Measurements from ENCODE around the gene RBSN. TPM values are rescaled to one million over a fixed set of nuclear protein-coding genes. Genes with fewer than 3 reads are reported as not detected.

Gene RBSN
- total RNA-seq, 1 donor from 2014 or later = 30.3 TPM

GRCh38 chr3:15102836-15103235 lies 3.9 kb upstream of the RBSN start:
- Histone ChIP-seq H3K36me3 (ENCODE audit: control insufficient read depth in 3 of 3, insufficient read depth in 3 of 3, low read length in 3 of 3) (no peaks in the 10 kb centered on the region), H3K9ac (ENCODE audit: low read depth in 1 of 3, low read length in 3 of 3) (peak overlapping the region in 2 of 3 donors; percentile 60 to 66), H3K27me3 (ENCODE audit: control insufficient read depth in 3 of 3, insufficient read depth in 3 of 3, low read length in 3 of 3) (no peaks in the 10 kb centered on the region), H3K4me3 (ENCODE audit: low read length in 3 of 3) (peak overlapping the region in 2 of 3 donors; percentile 7 to 42), H3K9me3 (ENCODE audit: control insufficient read depth in 3 of 3, low read length in 3 of 3) (no peaks in the 10 kb centered on the region), H3K27ac (ENCODE audit: low read depth, low read length) (peak overlapping the region; percentile 84), H3K4me1 (ENCODE audit: control insufficient read depth in 3 of 3, insufficient read depth in 3 of 3, low read length in 3 of 3) (peaks cover 26 to 39% (median 34%) of the 10 kb centered on the region in 3 donors)

- Histone ChIP-seq H3K4me1 (ENCODE audit: control insufficient read depth in 3 of 3, insufficient read depth in 3 of 3, low read length in 3 of 3) (peaks cover 30 to 42% (median 34%) of the 10 kb centered on the region in 3 donors), H3K27me3 (ENCODE audit: control insufficient read depth in 3 of 3, insufficient read depth in 3 of 3, low read length in 3 of 3) (no peaks in the 10 kb centered on the region), H3K9me3 (ENCODE audit: control insufficient read depth in 3 of 3, low read length in 3 of 3) (no peaks in the 10 kb centered on the region), H3K9ac (ENCODE audit: low read depth in 1 of 3, low read length in 3 of 3) (peak overlapping the region in 2 of 3 donors; percentile 60 to 66), H3K36me3 (ENCODE audit: control insufficient read depth in 3 of 3, insufficient read depth in 3 of 3, low read length in 3 of 3) (no peaks in the 10 kb centered on the region), H3K4me3 (ENCODE audit: low read length in 3 of 3) (peak overlapping the region in 1 of 3 donors; percentile 11), H3K27ac (ENCODE audit: low read depth, low read length) (peak overlapping the region; percentile 84)
These were observed 3.3 kb upstream of the RBSN start for GRCh38 chr3:15102256-15102655.

GRCh38 chr3:15099364-15100098 lies 583 bp upstream of the RBSN start:
- H3K27ac ChIP-seq (ENCODE audit: low read depth, low read length) = peak overlapping the region; percentile 86
- H3K36me3 ChIP-seq (ENCODE audit: control insufficient read depth in 3 of 3, insufficient read depth in 3 of 3, low read length in 3 of 3) = peaks cover 16 to 21% (median 19%) of the 10 kb centered on the region in 3 donors
- H3K9ac ChIP-seq (ENCODE audit: low read depth in 1 of 3, low read length in 3 of 3) = peak overlapping the region; percentile 82 to 97 (median 97)
- H3K4me1 ChIP-seq (ENCODE audit: control insufficient read depth in 3 of 3, insufficient read depth in 3 of 3, low read length in 3 of 3) = peaks cover 30 to 42% (median 34%) of the 10 kb centered on the region in 3 donors
- H3K9me3 ChIP-seq (ENCODE audit: control insufficient read depth in 3 of 3, low read length in 3 of 3) = no peaks in the 10 kb centered on the region
- no peaks in the 10 kb centered on the region for H3K27me3 ChIP-seq (ENCODE audit: control insufficient read depth in 3 of 3, insufficient read depth in 3 of 3, low read length in 3 of 3)
- H3K4me3 ChIP-seq (ENCODE audit: low read length in 3 of 3) = peak overlapping the region; percentile 99 to 100 (median 99)

- H3K27ac ChIP-seq (ENCODE audit: low read depth, low read length) = peak overlapping the region; percentile 86
- peak overlapping the region; percentile 99 to 100 (median 99) for H3K4me3 ChIP-seq (ENCODE audit: low read length in 3 of 3)
- no peaks in the 10 kb centered on the region for H3K27me3 ChIP-seq (ENCODE audit: control insufficient read depth in 3 of 3, insufficient read depth in 3 of 3, low read length in 3 of 3)
- peaks cover 22 to 35% (median 25%) of the 10 kb centered on the region in 3 donors for H3K36me3 ChIP-seq (ENCODE audit: control insufficient read depth in 3 of 3, insufficient read depth in 3 of 3, low read length in 3 of 3)
- H3K4me1 ChIP-seq (ENCODE audit: control insufficient read depth in 3 of 3, insufficient read depth in 3 of 3, low read length in 3 of 3) = peaks cover 25 to 31% (median 28%) of the 10 kb centered on the region in 3 donors
- no peaks in the 10 kb centered on the region for H3K9me3 ChIP-seq (ENCODE audit: control insufficient read depth in 3 of 3, low read length in 3 of 3)
- peak overlapping the region in 2 of 3 donors; percentile 97 for H3K9ac ChIP-seq (ENCODE audit: low read depth in 1 of 3, low read length in 3 of 3)
These were observed 1.1 kb downstream of the RBSN start for GRCh38 chr3:15097891-15098290.

GRCh38 chr3:15096046-15096445 lies 2.9 kb downstream of the RBSN start:
- Histone ChIP-seq H3K9me3 (ENCODE audit: control insufficient read depth in 3 of 3, low read length in 3 of 3) (no peaks in the 10 kb centered on the region), H3K4me3 (ENCODE audit: low read length in 3 of 3) (no peak overlapping the region), H3K27ac (ENCODE audit: low read depth, low read length) (no peak overlapping the region), H3K9ac (ENCODE audit: low read depth in 1 of 3, low read length in 3 of 3) (no peak overlapping the region), H3K36me3 (ENCODE audit: control insufficient read depth in 3 of 3, insufficient read depth in 3 of 3, low read length in 3 of 3) (peaks cover 24 to 45% (median 29%) of the 10 kb centered on the region in 3 donors), H3K27me3 (ENCODE audit: control insufficient read depth in 3 of 3, insufficient read depth in 3 of 3, low read length in 3 of 3) (no peaks in the 10 kb centered on the region), H3K4me1 (ENCODE audit: control insufficient read depth in 3 of 3, insufficient read depth in 3 of 3, low read length in 3 of 3) (peaks cover 15 to 17% (median 15%) of the 10 kb centered on the region in 3 donors)

GRCh38 chr3:15094187-15094875 lies 4.6 kb downstream of the RBSN start:
- H3K36me3 ChIP-seq (ENCODE audit: control insufficient read depth in 3 of 3, insufficient read depth in 3 of 3, low read length in 3 of 3) = peaks cover 29 to 51% (median 35%) of the 10 kb centered on the region in 3 donors

GRCh38 chr3:15092686-15093085 lies 6.3 kb downstream of the RBSN start:
- Histone ChIP-seq H3K4me1 (ENCODE audit: control insufficient read depth in 3 of 3, insufficient read depth in 3 of 3, low read length in 3 of 3) (peaks cover 2 to 3% (median 2%) of the 10 kb centered on the region in 3 donors), H3K4me3 (ENCODE audit: low read length in 3 of 3) (no peak overlapping the region), H3K27ac (ENCODE audit: low read depth, low read length) (no peak overlapping the region), H3K36me3 (ENCODE audit: control insufficient read depth in 3 of 3, insufficient read depth in 3 of 3, low read length in 3 of 3) (peaks cover 31 to 61% (median 35%) of the 10 kb centered on the region in 3 donors), H3K9ac (ENCODE audit: low read depth in 1 of 3, low read length in 3 of 3) (no peak overlapping the region), H3K27me3 (ENCODE audit: control insufficient read depth in 3 of 3, insufficient read depth in 3 of 3, low read length in 3 of 3) (no peaks in the 10 kb centered on the region), H3K9me3 (ENCODE audit: control insufficient read depth in 3 of 3, low read length in 3 of 3) (no peaks in the 10 kb centered on the region)

More at GRCh38 chr3:15094187-15094875, 4.6 kb downstream of the RBSN start:
- no peak overlapping the region for H3K4me3 ChIP-seq (ENCODE audit: low read length in 3 of 3)
- H3K4me1 ChIP-seq (ENCODE audit: control insufficient read depth in 3 of 3, insufficient read depth in 3 of 3, low read length in 3 of 3) = peaks cover 8 to 9% (median 9%) of the 10 kb centered on the region in 3 donors
- H3K9ac ChIP-seq (ENCODE audit: low read depth in 1 of 3, low read length in 3 of 3) = no peak overlapping the region
- no peaks in the 10 kb centered on the region for H3K27me3 ChIP-seq (ENCODE audit: control insufficient read depth in 3 of 3, insufficient read depth in 3 of 3, low read length in 3 of 3)
- H3K9me3 ChIP-seq (ENCODE audit: control insufficient read depth in 3 of 3, low read length in 3 of 3) = no peaks in the 10 kb centered on the region
- no peak overlapping the region for H3K27ac ChIP-seq (ENCODE audit: low read depth, low read length)

- H3K4me3 ChIP-seq (ENCODE audit: low read length in 3 of 3) = no peak overlapping the region
- no peak overlapping the region for H3K9ac ChIP-seq (ENCODE audit: low read depth in 1 of 3, low read length in 3 of 3)
- no peaks in the 10 kb centered on the region for H3K9me3 ChIP-seq (ENCODE audit: control insufficient read depth in 3 of 3, low read length in 3 of 3)
- no peaks in the 10 kb centered on the region for H3K4me1 ChIP-seq (ENCODE audit: control insufficient read depth in 3 of 3, insufficient read depth in 3 of 3, low read length in 3 of 3)
- H3K36me3 ChIP-seq (ENCODE audit: control insufficient read depth in 3 of 3, insufficient read depth in 3 of 3, low read length in 3 of 3) = peaks cover 31 to 66% (median 42%) of the 10 kb centered on the region in 3 donors
- H3K27ac ChIP-seq (ENCODE audit: low read depth, low read length) = no peak overlapping the region
- no peaks in the 10 kb centered on the region for H3K27me3 ChIP-seq (ENCODE audit: control insufficient read depth in 3 of 3, insufficient read depth in 3 of 3, low read length in 3 of 3)
These were observed 7.4 kb downstream of the RBSN start for GRCh38 chr3:15091575-15091974.

GRCh38 chr3:15089201-15089600 lies 9.7 kb downstream of the RBSN start:
- Histone ChIP-seq H3K9me3 (ENCODE audit: control insufficient read depth in 3 of 3, low read length in 3 of 3) (no peaks in the 10 kb centered on the region), H3K4me1 (ENCODE audit: control insufficient read depth in 3 of 3, insufficient read depth in 3 of 3, low read length in 3 of 3) (no peaks in the 10 kb centered on the region), H3K27ac (ENCODE audit: low read depth, low read length) (no peak overlapping the region), H3K36me3 (ENCODE audit: control insufficient read depth in 3 of 3, insufficient read depth in 3 of 3, low read length in 3 of 3) (peaks cover 25 to 63% (median 37%) of the 10 kb centered on the region in 3 donors), H3K27me3 (ENCODE audit: control insufficient read depth in 3 of 3, insufficient read depth in 3 of 3, low read length in 3 of 3) (no peaks in the 10 kb centered on the region), H3K4me3 (ENCODE audit: low read length in 3 of 3) (no peak overlapping the region), H3K9ac (ENCODE audit: low read depth in 1 of 3, low read length in 3 of 3) (no peak overlapping the region)

GRCh38 chr3:15086699-15087098 lies 12.2 kb downstream of the RBSN start:
- Histone ChIP-seq H3K27ac (ENCODE audit: low read depth, low read length) (no peak overlapping the region), H3K36me3 (ENCODE audit: control insufficient read depth in 3 of 3, insufficient read depth in 3 of 3, low read length in 3 of 3) (peaks cover 42 to 73% (median 57%) of the 10 kb centered on the region in 3 donors), H3K9me3 (ENCODE audit: control insufficient read depth in 3 of 3, low read length in 3 of 3) (no peaks in the 10 kb centered on the region), H3K4me3 (ENCODE audit: low read length in 3 of 3) (no peak overlapping the region), H3K9ac (ENCODE audit: low read depth in 1 of 3, low read length in 3 of 3) (no peak overlapping the region), H3K4me1 (ENCODE audit: control insufficient read depth in 3 of 3, insufficient read depth in 3 of 3, low read length in 3 of 3) (no peaks in the 10 kb centered on the region), H3K27me3 (ENCODE audit: control insufficient read depth in 3 of 3, insufficient read depth in 3 of 3, low read length in 3 of 3) (no peaks in the 10 kb centered on the region)
